ENCODE data around the gene CAPN11.

Gene CAPN11

DNA sequence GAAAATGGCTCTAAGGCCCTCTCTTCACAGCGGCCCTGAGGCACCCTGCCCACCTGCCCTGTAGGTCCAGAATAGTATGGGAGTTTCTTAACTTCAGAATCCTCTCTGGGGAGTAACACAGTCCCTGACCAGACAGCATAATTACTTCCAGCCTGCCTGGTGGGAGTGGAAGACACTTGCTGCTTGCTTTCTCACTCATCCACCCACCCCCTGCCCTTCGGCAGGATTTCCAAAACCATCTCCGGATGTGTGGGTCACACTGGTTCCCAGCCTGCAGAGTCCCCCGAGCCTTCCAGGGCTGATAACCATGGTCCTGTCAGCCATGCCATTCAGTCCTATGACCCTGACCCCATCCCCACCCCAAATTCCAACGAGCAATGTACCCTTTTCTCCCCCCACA, 70.2 kb downstream of the CAPN11 start:
- Histone ChIP-seq H3K4me3 (ENCODE audit: low read depth, low read length) (no peak overlapping the region), H3K9me3 (ENCODE audit: control insufficient read depth, insufficient read depth, low read depth, low read length) (no peaks in the 10 kb centered on the region), H3K27ac (ENCODE audit: extremely low read depth, low read depth, low read length) (no peak overlapping the region), H3K36me3 (ENCODE audit: control insufficient read depth in 2 of 2, insufficient read depth in 1 of 2, low read length in 2 of 2) (peaks cover 3 to 55% of the 10 kb centered on the region in 2 experiments; a peak in 2 of 3 replicates), H3K4me1 (ENCODE audit: control insufficient read depth, insufficient read depth, low read length) (peaks cover 13% of the 10 kb centered on the region)
- TF ChIP-seq, protein P1, sequence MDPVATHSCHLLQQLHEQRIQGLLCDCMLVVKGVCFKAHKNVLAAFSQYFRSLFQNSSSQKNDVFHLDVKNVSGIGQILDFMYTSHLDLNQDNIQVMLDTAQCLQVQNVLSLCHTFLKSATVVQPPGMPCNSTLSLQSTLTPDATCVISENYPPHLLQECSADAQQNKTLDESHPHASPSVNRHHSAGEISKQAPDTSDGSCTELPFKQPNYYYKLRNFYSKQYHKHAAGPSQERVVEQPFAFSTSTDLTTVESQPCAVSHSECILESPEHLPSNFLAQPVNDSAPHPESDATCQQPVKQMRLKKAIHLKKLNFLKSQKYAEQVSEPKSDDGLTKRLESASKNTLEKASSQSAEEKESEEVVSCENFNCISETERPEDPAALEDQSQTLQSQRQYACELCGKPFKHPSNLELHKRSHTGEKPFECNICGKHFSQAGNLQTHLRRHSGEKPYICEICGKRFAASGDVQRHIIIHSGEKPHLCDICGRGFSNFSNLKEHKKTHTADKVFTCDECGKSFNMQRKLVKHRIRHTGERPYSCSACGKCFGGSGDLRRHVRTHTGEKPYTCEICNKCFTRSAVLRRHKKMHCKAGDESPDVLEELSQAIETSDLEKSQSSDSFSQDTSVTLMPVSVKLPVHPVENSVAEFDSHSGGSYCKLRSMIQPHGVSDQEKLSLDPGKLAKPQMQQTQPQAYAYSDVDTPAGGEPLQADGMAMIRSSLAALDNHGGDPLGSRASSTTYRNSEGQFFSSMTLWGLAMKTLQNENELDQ (tag by site-specific recombination; IDR thresholded peaks at IDR 0.05; ENCODE audit: low read depth), result no peak
- TF ChIP-seq GLI4 (tag by site-specific recombination; IDR thresholded peaks at IDR 0.05) (no peak), ZNF416 (tag by site-specific recombination; IDR thresholded peaks at IDR 0.05) (no peak), ZFP69B (tag by site-specific recombination; IDR thresholded peaks at IDR 0.05) (no peak), ZBTB8A (tag by site-specific recombination; IDR thresholded peaks at IDR 0.05) (no peak), SCRT1 (tag by site-specific recombination; IDR thresholded peaks at IDR 0.05; ENCODE audit: borderline replicate concordance) (no peak), ZNF555 (tag by site-specific recombination; conservative IDR thresholded peaks at IDR 0.05) (no peak), ZNF629 (tag by site-specific recombination; IDR thresholded peaks at IDR 0.05) (no peak), ZNF391 (tag by site-specific recombination; IDR thresholded peaks at IDR 0.05; ENCODE audit: borderline replicate concordance, low read depth) (no peak), ZFP37 (tag by site-specific recombination; IDR thresholded peaks at IDR 0.05) (no peak), FEZF1 (tag by site-specific recombination; IDR thresholded peaks at IDR 0.05) (no peak)
- TF ChIP-seq, protein P2, sequence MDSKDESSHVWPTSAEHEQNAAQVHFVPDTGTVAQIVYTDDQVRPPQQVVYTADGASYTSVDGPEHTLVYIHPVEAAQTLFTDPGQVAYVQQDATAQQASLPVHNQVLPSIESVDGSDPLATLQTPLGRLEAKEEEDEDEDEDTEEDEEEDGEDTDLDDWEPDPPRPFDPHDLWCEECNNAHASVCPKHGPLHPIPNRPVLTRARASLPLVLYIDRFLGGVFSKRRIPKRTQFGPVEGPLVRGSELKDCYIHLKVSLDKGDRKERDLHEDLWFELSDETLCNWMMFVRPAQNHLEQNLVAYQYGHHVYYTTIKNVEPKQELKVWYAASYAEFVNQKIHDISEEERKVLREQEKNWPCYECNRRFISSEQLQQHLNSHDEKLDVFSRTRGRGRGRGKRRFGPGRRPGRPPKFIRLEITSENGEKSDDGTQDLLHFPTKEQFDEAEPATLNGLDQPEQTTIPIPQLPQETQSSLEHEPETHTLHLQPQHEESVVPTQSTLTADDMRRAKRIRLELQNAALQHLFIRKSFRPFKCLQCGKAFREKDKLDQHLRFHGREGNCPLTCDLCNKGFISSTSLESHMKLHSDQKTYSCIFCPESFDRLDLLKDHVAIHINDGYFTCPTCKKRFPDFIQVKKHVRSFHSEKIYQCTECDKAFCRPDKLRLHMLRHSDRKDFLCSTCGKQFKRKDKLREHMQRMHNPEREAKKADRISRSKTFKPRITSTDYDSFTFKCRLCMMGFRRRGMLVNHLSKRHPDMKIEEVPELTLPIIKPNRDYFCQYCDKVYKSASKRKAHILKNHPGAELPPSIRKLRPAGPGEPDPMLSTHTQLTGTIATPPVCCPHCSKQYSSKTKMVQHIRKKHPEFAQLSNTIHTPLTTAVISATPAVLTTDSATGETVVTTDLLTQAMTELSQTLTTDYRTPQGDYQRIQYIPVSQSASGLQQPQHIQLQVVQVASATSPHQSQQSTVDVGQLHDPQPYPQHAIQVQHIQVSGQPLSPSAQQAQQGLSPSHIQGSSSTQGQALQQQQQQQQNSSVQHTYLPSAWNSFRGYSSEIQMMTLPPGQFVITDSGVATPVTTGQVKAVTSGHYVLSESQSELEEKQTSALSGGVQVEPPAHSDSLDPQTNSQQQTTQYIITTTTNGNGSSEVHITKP (tag by site-specific recombination; IDR thresholded peaks at IDR 0.05), result no peak
- TF ChIP-seq, protein P3, sequence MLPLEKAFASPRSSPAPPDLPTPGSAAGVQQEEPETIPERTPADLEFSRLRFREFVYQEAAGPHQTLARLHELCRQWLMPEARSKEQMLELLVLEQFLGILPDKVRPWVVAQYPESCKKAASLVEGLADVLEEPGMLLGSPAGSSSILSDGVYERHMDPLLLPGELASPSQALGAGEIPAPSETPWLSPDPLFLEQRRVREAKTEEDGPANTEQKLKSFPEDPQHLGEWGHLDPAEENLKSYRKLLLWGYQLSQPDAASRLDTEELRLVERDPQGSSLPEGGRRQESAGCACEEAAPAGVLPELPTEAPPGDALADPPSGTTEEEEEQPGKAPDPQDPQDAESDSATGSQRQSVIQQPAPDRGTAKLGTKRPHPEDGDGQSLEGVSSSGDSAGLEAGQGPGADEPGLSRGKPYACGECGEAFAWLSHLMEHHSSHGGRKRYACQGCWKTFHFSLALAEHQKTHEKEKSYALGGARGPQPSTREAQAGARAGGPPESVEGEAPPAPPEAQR (tag by site-specific recombination; IDR thresholded peaks at IDR 0.05), result no peak
- POLR2A ChIA-PET, result no interaction called here
- CTCF ChIA-PET, result interaction anchor here (2.1 to 11.1 kb wide), 3 partner anchors 8 to 56 kb away, joined by 8 to 148 read pairs (median 15); no protein-coding TSS in a partner anchor

DNA sequence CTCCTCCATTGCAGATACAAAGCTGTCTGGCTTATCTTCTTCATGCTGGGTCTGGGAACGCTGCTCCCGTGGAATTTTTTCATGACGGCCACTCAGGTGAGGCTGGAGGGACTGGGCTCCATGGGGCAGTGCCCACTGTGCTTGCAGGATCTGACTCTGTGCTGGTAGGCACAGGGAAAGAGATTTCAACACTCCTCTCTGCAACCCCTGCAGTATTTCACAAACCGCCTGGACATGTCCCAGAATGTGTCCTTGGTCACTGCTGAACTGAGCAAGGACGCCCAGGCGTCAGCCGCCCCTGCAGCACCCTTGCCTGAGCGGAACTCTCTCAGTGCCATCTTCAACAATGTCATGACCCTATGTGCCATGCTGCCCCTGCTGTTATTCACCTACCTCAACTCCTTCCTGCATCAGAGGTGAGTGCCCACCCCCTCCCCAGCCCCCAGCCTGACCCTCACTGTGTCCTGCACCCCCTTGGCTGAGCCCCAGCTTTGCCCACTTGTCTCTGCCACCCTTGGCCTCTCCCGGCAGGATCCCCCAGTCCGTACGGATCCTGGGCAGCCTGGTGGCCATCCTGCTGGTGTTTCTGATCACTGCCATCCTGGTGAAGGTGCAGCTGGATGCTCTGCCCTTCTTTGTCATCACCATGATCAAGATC, 70.9 kb downstream of the CAPN11 start:
- no peaks in the 10 kb centered on the region for H3K9me3 ChIP-seq (ENCODE audit: control insufficient read depth, insufficient read depth, low read depth, low read length)
- CTCF ChIA-PET, result interaction anchor here (0.8 to 1.5 kb wide), 3 partner anchors 8 to 57 kb away, joined by 3 to 7 read pairs (median 4); no protein-coding TSS in a partner anchor
- no peak overlapping the region for H3K4me3 ChIP-seq (ENCODE audit: low read depth, low read length)
- H3K27ac ChIP-seq (ENCODE audit: extremely low read depth, low read depth, low read length), result no peak overlapping the region
- H3K36me3 ChIP-seq (ENCODE audit: control insufficient read depth in 2 of 2, insufficient read depth in 1 of 2, low read length in 2 of 2), result peaks cover 5 to 62% of the 10 kb centered on the region in 2 experiments; a peak in 2 of 3 replicates
- POLR2A ChIA-PET, result interaction anchor here (1.4 kb wide), 1 partner anchor 17 kb away, joined by 10 read pairs; the partner anchor contains the start of gene HSP90AB1
- H3K4me1 ChIP-seq (ENCODE audit: control insufficient read depth, insufficient read depth, low read length), result peaks cover 13% of the 10 kb centered on the region
- TF ChIP-seq ZNF610 (tag by site-specific recombination; IDR thresholded peaks at IDR 0.05; ENCODE audit: borderline replicate concordance) (no peak), ZNF138 (tag by site-specific recombination; IDR thresholded peaks at IDR 0.05; ENCODE audit: borderline replicate concordance) (no peak), KLF7 (tag by site-specific recombination; IDR thresholded peaks at IDR 0.05; ENCODE audit: borderline replicate concordance) (no peak), GLIS1 (tag by site-specific recombination; IDR thresholded peaks at IDR 0.05) (no peak), ZNF366 (tag by site-specific recombination; conservative IDR thresholded peaks at IDR 0.05) (no peak), KLF16 (tag by site-specific recombination; IDR thresholded peaks at IDR 0.05) (no peak), ZNF423 (tag by site-specific recombination; IDR thresholded peaks at IDR 0.05) (no peak), ZNF555 (tag by site-specific recombination; conservative IDR thresholded peaks at IDR 0.05) (no peak), ZNF792 (tag by site-specific recombination; IDR thresholded peaks at IDR 0.05) (no peak), ZNF777 (tag by site-specific recombination; IDR thresholded peaks at IDR 0.05; ENCODE audit: borderline replicate concordance) (no peak)
- TF ChIP-seq, protein P4, sequence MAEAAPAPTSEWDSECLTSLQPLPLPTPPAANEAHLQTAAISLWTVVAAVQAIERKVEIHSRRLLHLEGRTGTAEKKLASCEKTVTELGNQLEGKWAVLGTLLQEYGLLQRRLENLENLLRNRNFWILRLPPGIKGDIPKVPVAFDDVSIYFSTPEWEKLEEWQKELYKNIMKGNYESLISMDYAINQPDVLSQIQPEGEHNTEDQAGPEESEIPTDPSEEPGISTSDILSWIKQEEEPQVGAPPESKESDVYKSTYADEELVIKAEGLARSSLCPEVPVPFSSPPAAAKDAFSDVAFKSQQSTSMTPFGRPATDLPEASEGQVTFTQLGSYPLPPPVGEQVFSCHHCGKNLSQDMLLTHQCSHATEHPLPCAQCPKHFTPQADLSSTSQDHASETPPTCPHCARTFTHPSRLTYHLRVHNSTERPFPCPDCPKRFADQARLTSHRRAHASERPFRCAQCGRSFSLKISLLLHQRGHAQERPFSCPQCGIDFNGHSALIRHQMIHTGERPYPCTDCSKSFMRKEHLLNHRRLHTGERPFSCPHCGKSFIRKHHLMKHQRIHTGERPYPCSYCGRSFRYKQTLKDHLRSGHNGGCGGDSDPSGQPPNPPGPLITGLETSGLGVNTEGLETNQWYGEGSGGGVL (tag by site-specific recombination; IDR thresholded peaks at IDR 0.05), result no peak
- TF ChIP-seq, protein P5, sequence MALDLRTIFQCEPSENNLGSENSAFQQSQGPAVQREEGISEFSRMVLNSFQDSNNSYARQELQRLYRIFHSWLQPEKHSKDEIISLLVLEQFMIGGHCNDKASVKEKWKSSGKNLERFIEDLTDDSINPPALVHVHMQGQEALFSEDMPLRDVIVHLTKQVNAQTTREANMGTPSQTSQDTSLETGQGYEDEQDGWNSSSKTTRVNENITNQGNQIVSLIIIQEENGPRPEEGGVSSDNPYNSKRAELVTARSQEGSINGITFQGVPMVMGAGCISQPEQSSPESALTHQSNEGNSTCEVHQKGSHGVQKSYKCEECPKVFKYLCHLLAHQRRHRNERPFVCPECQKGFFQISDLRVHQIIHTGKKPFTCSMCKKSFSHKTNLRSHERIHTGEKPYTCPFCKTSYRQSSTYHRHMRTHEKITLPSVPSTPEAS (tag by site-specific recombination; IDR thresholded peaks at IDR 0.05), result no peak

All from HEK293 (cell line).